WTC11 (cell line): ENCODE data around the gene ALG11. TPM values are rescaled to one million over a fixed set of nuclear protein-coding genes. Genes with fewer than 3 reads are reported as not detected.

ENCODE experiments used
- ATAC-seq: fragments of 200-7000 bp; cut with Tn5 transposase; 2 replicates; pipeline ENCODE4 v1.10.0; 2021; ENCODE audit warnings: mild to moderate bottlenecking, moderate library complexity
- CTCF ChIA-PET: fragments of 300-600 bp; sonication (Branson Sonifier 250); formaldehyde crosslinking; loops from one replicate; lab custom pipeline; 2021; ENCODE audit warnings: antibody characterized with exemption; lab: Charles Lee
- POLR2A ChIA-PET: fragments of 350-600 bp; sonication (Branson Sonifier 250); formaldehyde crosslinking; loops from one replicate; lab custom pipeline; 2021; ENCODE audit warnings: antibody characterized with exemption; lab: Charles Lee
- DNase-seq: peaks from one replicate; pipeline ENCODE4 v3.0.0; 2021; ENCODE audit warnings: low spot score
- H3K27ac Mint-ChIP-seq: 2 replicates; pipeline ENCODE4 v1.8.0; 2021; ENCODE audit warnings: mixed read lengths
- H3K27me3 Mint-ChIP-seq: 2 replicates; pipeline ENCODE4 v1.8.0; 2021; ENCODE audit warnings: low read depth, mild to moderate bottlenecking, moderate library complexity, mixed read lengths
- H3K36me3 Mint-ChIP-seq: 2 replicates; pipeline ENCODE4 v1.8.0; 2021; ENCODE audit warnings: mixed read lengths
- H3K4me1 Mint-ChIP-seq: 2 replicates; pipeline ENCODE4 v1.8.0; 2022; ENCODE audit warnings: mixed read lengths
- H3K4me3 Mint-ChIP-seq: 2 replicates; pipeline ENCODE4 v1.8.0; 2021; ENCODE audit warnings: mild to moderate bottlenecking, moderate library complexity, mixed read lengths
- H3K9me3 Mint-ChIP-seq: 2 replicates; pipeline ENCODE4 v1.8.0; 2021; ENCODE audit warnings: mixed read lengths
- ARID4B ChIP-seq: sonication (generic); formaldehyde crosslinking; IDR thresholded peaks from 2 replicates; pipeline ENCODE4 v1.8.0; 2023; ENCODE audit warnings: missing genetic modification reagents, mild to moderate bottlenecking, borderline replicate concordance
- ATF1 ChIP-seq: sonication (generic); formaldehyde crosslinking; IDR thresholded peaks from 2 replicates; pipeline ENCODE4 v1.8.1; 2023; ENCODE audit warnings: mild to moderate bottlenecking, moderate library complexity, missing genetic modification reagents
- ATF6 ChIP-seq: sonication (generic); formaldehyde crosslinking; IDR thresholded peaks from 2 replicates; pipeline ENCODE4 v1.8.1; 2023; ENCODE audit warnings: mild to moderate bottlenecking, missing genetic modification reagents
- E2F1 ChIP-seq: sonication (generic); formaldehyde crosslinking; IDR thresholded peaks from 2 replicates; pipeline ENCODE4 v1.8.0; 2022; ENCODE audit warnings: mild to moderate bottlenecking, missing genetic modification reagents
- ELF4 ChIP-seq: sonication (generic); formaldehyde crosslinking; IDR thresholded peaks from 2 replicates; pipeline ENCODE4 v1.8.1; 2022; ENCODE audit warnings: low read depth, mild to moderate bottlenecking, moderate library complexity, missing genetic modification reagents
- EMX1 ChIP-seq: fragments of 250-450 bp; sonication (Bioruptor Pico); IDR thresholded peaks from 2 replicates; pipeline ENCODE4 v1.8.0; 2021; ENCODE audit warnings: mild to moderate bottlenecking
- ETV6 ChIP-seq: sonication (generic); formaldehyde crosslinking; IDR thresholded peaks from 2 replicates; pipeline ENCODE4 v1.8.1; 2022; ENCODE audit warnings: mild to moderate bottlenecking, missing genetic modification reagents
- GABPB1 ChIP-seq: sonication (generic); formaldehyde crosslinking; IDR thresholded peaks from 2 replicates; pipeline ENCODE4 v1.8.1; 2023; ENCODE audit warnings: mild to moderate bottlenecking, missing genetic modification reagents
- IRF2 ChIP-seq: sonication (generic); formaldehyde crosslinking; IDR thresholded peaks from 2 replicates; pipeline ENCODE4 v1.8.0; 2022; ENCODE audit warnings: low read depth, missing genetic modification reagents, borderline replicate concordance
- JAZF1 ChIP-seq: fragments of 250-450 bp; sonication (Bioruptor Pico); IDR thresholded peaks from 2 replicates; pipeline ENCODE4 v1.9.0; 2021; ENCODE audit warnings: moderate library complexity, mild to moderate bottlenecking, inconsistent platforms
- NFATC4 ChIP-seq: fragments of 250-450 bp; sonication (Bioruptor Pico); IDR thresholded peaks from 2 replicates; pipeline ENCODE4 v1.9.0; 2021; ENCODE audit warnings: mild to moderate bottlenecking
- PREB ChIP-seq: sonication (generic); formaldehyde crosslinking; IDR thresholded peaks from 2 replicates; pipeline ENCODE4 v1.8.1; 2022; ENCODE audit warnings: mild to moderate bottlenecking, missing genetic modification reagents, moderate library complexity, borderline replicate concordance
- SMAD4 ChIP-seq: sonication (generic); formaldehyde crosslinking; IDR thresholded peaks from 2 replicates; pipeline ENCODE4 v1.8.0; 2022; ENCODE audit warnings: mild to moderate bottlenecking, missing genetic modification reagents
- SP1 ChIP-seq: sonication (generic); formaldehyde crosslinking; conservative IDR thresholded peaks from 2 replicates; pipeline ENCODE4 v1.8.1; 2022; ENCODE audit warnings: missing genetic modification reagents
- TEAD1 ChIP-seq: sonication (generic); formaldehyde crosslinking; IDR thresholded peaks from 2 replicates; pipeline ENCODE4 v1.8.0; 2022; ENCODE audit warnings: mild to moderate bottlenecking, missing genetic modification reagents
- TP53 ChIP-seq: sonication (generic); formaldehyde crosslinking; IDR thresholded peaks from 2 replicates; pipeline ENCODE4 v1.8.1; 2023; ENCODE audit warnings: mild to moderate bottlenecking, missing genetic modification reagents
- ZNF232 ChIP-seq: sonication (generic); formaldehyde crosslinking; IDR thresholded peaks from 2 replicates; pipeline ENCODE4 v1.8.0; 2022; ENCODE audit warnings: mild to moderate bottlenecking, missing genetic modification reagents
- ZNF512 ChIP-seq: sonication (generic); formaldehyde crosslinking; IDR thresholded peaks from 2 replicates; pipeline ENCODE4 v1.8.1; 2022; ENCODE audit warnings: missing genetic modification reagents, borderline replicate concordance
- total RNA-seq: library from RNA; stranded (reverse); gene quantifications from 3 replicates; pipeline ENCODE4 v1.2.3, GENCODE V29; 2021
- TF ChIP-seq, protein P1 (sequence below): fragments of 250-450 bp; sonication (Bioruptor Pico); IDR thresholded peaks from 2 replicates; pipeline ENCODE4 v1.9.0; 2021; ENCODE audit warnings: mild to moderate bottlenecking
- TF ChIP-seq, protein P2 (sequence below): fragments of 250-450 bp; sonication (Bioruptor Pico); IDR thresholded peaks from 2 replicates; pipeline ENCODE4 v1.9.0; 2021; ENCODE audit warnings: mild to moderate bottlenecking
- TF ChIP-seq, protein P3 (sequence below): sonication (generic); formaldehyde crosslinking; IDR thresholded peaks from 2 replicates; pipeline ENCODE4 v1.8.0; 2022; ENCODE audit warnings: mild to moderate bottlenecking, missing genetic modification reagents

Gene ALG11
- total RNA-seq, 1 experiment from 2014 or later: 40.6 TPM

- no peak for TF ChIP-seq ARID4B (CRISPR knock-in tag)
Observed at GRCh38 chr13:52061587-52061986, 49.4 kb downstream of the ALG11 start (continued).

GRCh38 chr13:52067237-52067636 is 55.0 kb downstream of the ALG11 start:
- H3K9me3 Mint-ChIP-seq: peaks cover 75% of the 10 kb centered on the region
- CTCF ChIA-PET: no interaction called here

More at GRCh38 chr13:52067237-52067636, 55.0 kb downstream of the ALG11 start:
- H3K27ac Mint-ChIP-seq: no peak overlapping the region
- H3K4me1 Mint-ChIP-seq: no peaks in the 10 kb centered on the region
- peaks cover 21% of the 10 kb centered on the region for H3K27me3 Mint-ChIP-seq
- peaks cover 67% of the 10 kb centered on the region for H3K36me3 Mint-ChIP-seq
- POLR2A ChIA-PET: no interaction called here
- DNase-seq: no peak
- TF ChIP-seq IRF2 (CRISPR knock-in tag) (no peak), E2F1 (CRISPR knock-in tag) (no peak), SP1 (CRISPR knock-in tag) (no peak), SMAD4 (CRISPR knock-in tag) (no peak), EMX1 (CRISPR knock-in tag) (no peak), ZNF512 (no peak), TEAD1 (CRISPR knock-in tag) (no peak), GABPB1 (CRISPR knock-in tag) (no peak), PREB (CRISPR knock-in tag) (no peak), ATF6 (CRISPR knock-in tag) (no peak), JAZF1 (CRISPR knock-in tag) (no peak), ETV6 (CRISPR knock-in tag) (no peak), TP53 (no peak), ELF4 (CRISPR knock-in tag) (no peak), ZNF232 (no peak), NFATC4 (CRISPR knock-in tag) (no peak), ATF1 (CRISPR knock-in tag) (no peak)
- TF ChIP-seq, protein P1, sequence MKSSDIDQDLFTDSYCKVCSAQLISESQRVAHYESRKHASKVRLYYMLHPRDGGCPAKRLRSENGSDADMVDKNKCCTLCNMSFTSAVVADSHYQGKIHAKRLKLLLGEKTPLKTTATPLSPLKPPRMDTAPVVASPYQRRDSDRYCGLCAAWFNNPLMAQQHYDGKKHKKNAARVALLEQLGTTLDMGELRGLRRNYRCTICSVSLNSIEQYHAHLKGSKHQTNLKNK (CRISPR knock-in tag): no peak
- TF ChIP-seq, protein P2, sequence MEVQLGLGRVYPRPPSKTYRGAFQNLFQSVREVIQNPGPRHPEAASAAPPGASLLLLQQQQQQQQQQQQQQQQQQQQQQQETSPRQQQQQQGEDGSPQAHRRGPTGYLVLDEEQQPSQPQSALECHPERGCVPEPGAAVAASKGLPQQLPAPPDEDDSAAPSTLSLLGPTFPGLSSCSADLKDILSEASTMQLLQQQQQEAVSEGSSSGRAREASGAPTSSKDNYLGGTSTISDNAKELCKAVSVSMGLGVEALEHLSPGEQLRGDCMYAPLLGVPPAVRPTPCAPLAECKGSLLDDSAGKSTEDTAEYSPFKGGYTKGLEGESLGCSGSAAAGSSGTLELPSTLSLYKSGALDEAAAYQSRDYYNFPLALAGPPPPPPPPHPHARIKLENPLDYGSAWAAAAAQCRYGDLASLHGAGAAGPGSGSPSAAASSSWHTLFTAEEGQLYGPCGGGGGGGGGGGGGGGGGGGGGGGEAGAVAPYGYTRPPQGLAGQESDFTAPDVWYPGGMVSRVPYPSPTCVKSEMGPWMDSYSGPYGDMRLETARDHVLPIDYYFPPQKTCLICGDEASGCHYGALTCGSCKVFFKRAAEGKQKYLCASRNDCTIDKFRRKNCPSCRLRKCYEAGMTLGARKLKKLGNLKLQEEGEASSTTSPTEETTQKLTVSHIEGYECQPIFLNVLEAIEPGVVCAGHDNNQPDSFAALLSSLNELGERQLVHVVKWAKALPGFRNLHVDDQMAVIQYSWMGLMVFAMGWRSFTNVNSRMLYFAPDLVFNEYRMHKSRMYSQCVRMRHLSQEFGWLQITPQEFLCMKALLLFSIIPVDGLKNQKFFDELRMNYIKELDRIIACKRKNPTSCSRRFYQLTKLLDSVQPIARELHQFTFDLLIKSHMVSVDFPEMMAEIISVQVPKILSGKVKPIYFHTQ (CRISPR knock-in tag): no peak
- TF ChIP-seq, protein P3, sequence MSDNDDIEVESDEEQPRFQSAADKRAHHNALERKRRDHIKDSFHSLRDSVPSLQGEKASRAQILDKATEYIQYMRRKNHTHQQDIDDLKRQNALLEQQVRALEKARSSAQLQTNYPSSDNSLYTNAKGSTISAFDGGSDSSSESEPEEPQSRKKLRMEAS (CRISPR knock-in tag): no peak
- ATAC-seq: no peak
- H3K4me3 Mint-ChIP-seq: no peak overlapping the region
